Testis (tissue), 2 donors: Measurements from ENCODE around the gene RASSF1.

Experiments
- CTCF ChIP-seq, 3 experiments: fragments of 450-650 bp in 2 of 3; fragments of 200-600 bp in 1 of 3; sonication (generic) in 1 of 3; IDR thresholded peaks; one replicate each; pipeline ENCODE4 v1.5.1; 2016 to 2019; ENCODE audit warnings: antibody characterized with exemption in 3 of 3, mild to moderate bottlenecking in 2 of 3, moderate library complexity in 1 of 3
- POLR2A ChIP-seq: fragments of 450-650 bp; IDR thresholded peaks from one replicate; pipeline ENCODE4 v1.6.1; 2017; ENCODE audit warnings: antibody characterized with exemption, mild to moderate bottlenecking, moderate library complexity

GRCh38 chr3:50296721-50297383, 43.8 kb downstream of the RASSF1 start:
- TF ChIP-seq POLR2A (no peak), CTCF (IDR thresholded peaks at IDR 0.05) (no peak)
